PC-9 (cell line): ENCODE results near the gene BCAP29. TPM values are rescaled to one million over a fixed set of nuclear protein-coding genes. Genes with fewer than 3 reads are reported as not detected.

Experiments used
- BruUV-seq: library from RNA; stranded (reverse); fragments of 400-500 nt; replicated peaks from 2 replicates; lab custom pipeline; 2021; lab: Mats Ljungman, UMichigan
- CTCF ChIA-PET: fragments of 300-600 bp; sonication (Branson Sonifier 250); formaldehyde crosslinking; loops from one replicate; lab custom pipeline; 2022; ENCODE audit warnings: antibody characterized with exemption; lab: Charles Lee
- POLR2A ChIA-PET: fragments of 300-600 bp; sonication (Branson Sonifier 250); formaldehyde crosslinking; loops from one replicate; lab custom pipeline; 2022; ENCODE audit warnings: antibody characterized with exemption; ENCODE audit not compliant: unreplicated experiment; lab: Charles Lee
- DNase-seq, 2 experiments: peaks; one replicate each; pipeline versions ENCODE4 v3.0.0 to v3.0.0-alpha.2; 2015 to 2022; ENCODE audit warnings: mixed read lengths in 1 of 2
- H2AFZ ChIP-seq: fragments of 200-600 bp; sonication (generic); 2 replicates; pipeline ENCODE4 v1.8.1; 2017; ENCODE audit warnings: antibody characterized with exemption
- H3F3A ChIP-seq: fragments of 200-600 bp; sonication (generic); 2 replicates; pipeline ENCODE4 v1.8.1; 2017; ENCODE audit warnings: antibody characterized with exemption, mild to moderate bottlenecking, low read depth; ENCODE audit not compliant: insufficient read depth
- H3K27ac ChIP-seq: fragments of 200-600 bp; sonication (generic); 2 replicates; pipeline ENCODE4 v1.6.1; 2016; ENCODE audit warnings: mixed run types
- H3K27me3 ChIP-seq: fragments of 200-600 bp; sonication (generic); 2 replicates; pipeline ENCODE4 v1.6.1; 2016; ENCODE audit warnings: low read depth, mixed run types; ENCODE audit not compliant: insufficient read depth
- H3K36me3 ChIP-seq: fragments of 200-600 bp; sonication (generic); 2 replicates; pipeline ENCODE4 v1.6.1; 2016; ENCODE audit warnings: low read depth, mixed run types
- H3K4me1 ChIP-seq: fragments of 200-600 bp; sonication (generic); replicated peaks from 2 replicates; pipeline ENCODE4 v1.6.1; 2016; ENCODE audit warnings: mixed run types; ENCODE audit not compliant: insufficient read depth
- H3K4me2 ChIP-seq: fragments of 200-600 bp; sonication (generic); 2 replicates; pipeline ENCODE4 v1.6.1; 2017; ENCODE audit warnings: mixed run types
- H3K4me3 ChIP-seq: fragments of 200-600 bp; sonication (generic); 2 replicates; pipeline ENCODE4 v1.6.1; 2016; ENCODE audit warnings: mixed run types
- H3K79me2 ChIP-seq: fragments of 200-600 bp; sonication (generic); 2 replicates; pipeline ENCODE4 v1.6.1; 2017; ENCODE audit warnings: low read depth, mixed run types
- H3K9me2 ChIP-seq: fragments of 200-600 bp; sonication (generic); 2 replicates; pipeline ENCODE4 v1.8.1; 2017; ENCODE audit warnings: mild to moderate bottlenecking; ENCODE audit not compliant: insufficient read depth
- H3K9me3 ChIP-seq: fragments of 200-600 bp; sonication (generic); 2 replicates; pipeline ENCODE4 v1.8.1; 2016; ENCODE audit warnings: low read depth; ENCODE audit not compliant: insufficient read depth
- H4K20me1 ChIP-seq: fragments of 200-600 bp; sonication (generic); 2 replicates; pipeline ENCODE4 v1.8.1; 2017; ENCODE audit not compliant: insufficient read depth
- CTCF ChIP-seq: fragments of 200-600 bp; sonication (generic); conservative IDR thresholded peaks from 2 replicates; pipeline ENCODE4 v1.6.1; 2017; ENCODE audit warnings: mixed run types, antibody characterized with exemption, mild to moderate bottlenecking, moderate library complexity
- EZH2 ChIP-seq: fragments of 200-600 bp; sonication (generic); IDR thresholded peaks from 2 replicates; pipeline ENCODE4 v1.8.0; 2017; ENCODE audit warnings: antibody characterized with exemption, low read depth
- intact Hi-C: fragments of 100-400 bp; cut with micrococcal nuclease; formaldehyde crosslinking; loops from one replicate; pipeline ENCODE4 v1.10.0; 2022; ENCODE audit not compliant: unreplicated experiment
- total RNA-seq: library from RNA; stranded (reverse); gene quantifications from 2 replicates; pipeline ENCODE4 v1.2.3, GENCODE V29; 2021

BCAP29 gene
- total RNA-seq, 1 experiment from 2014 or later = 58.3 TPM

- H3K9me2 ChIP-seq = no peaks in the 10 kb centered on the region; the same call in 1 of the 2 replicates
- H3K4me3 ChIP-seq = no peak overlapping the region
- H3F3A ChIP-seq = no peaks in the 10 kb centered on the region
- TF ChIP-seq EZH2 (no peak), CTCF (no peak)
- ChIA-PET POLR2A (no interaction called here), CTCF (no interaction called here)
- H3K4me2 ChIP-seq = no peak overlapping the region
- H3K79me2 ChIP-seq = no peaks in the 10 kb centered on the region
- no peaks in the 10 kb centered on the region for H3K27me3 ChIP-seq
- H3K36me3 ChIP-seq = no peaks in the 10 kb centered on the region
- H2AFZ ChIP-seq = no peak overlapping the region
- DNase-seq = no peak
- intact Hi-C loops = no loop called here
- H3K27ac ChIP-seq = no peak overlapping the region
- no TSS peak for BruUV-seq
- no peaks in the 10 kb centered on the region for H4K20me1 ChIP-seq
- H3K4me1 ChIP-seq = no peaks in the 10 kb centered on the region
- H3K9me3 ChIP-seq = no peaks in the 10 kb centered on the region
Measured at GRCh38 chr7:107668296-107668695, 88.2 kb downstream of the BCAP29 start.

Other genes with a start within 250 kb of the BCAP29 start
- gene GPR22, start 110.2 kb upstream of the BCAP29 start, total RNA-seq = not detected in 2 replicates
- gene COG5, start 16.3 kb upstream of the BCAP29 start, total RNA-seq = 32.3 and 43.5 TPM in 2 replicates
- 22.0 and 25.2 TPM in 2 replicates for gene DUS4L, start 16.3 kb upstream of the BCAP29 start, total RNA-seq
- gene SLC26A4, start 80.6 kb downstream of the BCAP29 start, total RNA-seq = 0.80 and 1.7 TPM in 2 replicates
- 24.5 and 31.3 TPM in 2 replicates for gene CBLL1, start 163.9 kb downstream of the BCAP29 start, total RNA-seq
- gene SLC26A3, start 223.0 kb downstream of the BCAP29 start, total RNA-seq = not detected in 2 replicates